Tibial artery (tissue), 4 donors: Measurements from ENCODE around the gene AIF1.

Experiments
- DNase-seq, 2 donors: peaks; one replicate each; pipeline ENCODE4 v3.0.0-alpha.2; 2019
- H3K27ac ChIP-seq, 2 donors: fragments of 200-600 bp; sonication (generic) in 1 of 2; 1 replicate in 1 of 2; 2 replicates in 1 of 2; pipeline ENCODE4 v1.5.1; 2018 to 2019; ENCODE audit warnings: mild to moderate bottlenecking in 1 of 2
- H3K27me3 ChIP-seq, 2 donors: fragments of 200-600 bp; sonication (generic) in 1 of 2; one replicate each; pipeline versions ENCODE4 v1.5.1 to v1.6.0; 2016 to 2019
- H3K36me3 ChIP-seq, 3 donors: fragments of 200-600 bp; sonication (generic) in 2 of 3; one replicate each; pipeline ENCODE4 v1.5.1; 2016 to 2019; ENCODE audit warnings: mild to moderate bottlenecking in 2 of 3
- H3K4me1 ChIP-seq, 4 donors: fragments of 200-600 bp; sonication (generic) in 2 of 4; 1 replicate in 3 of 4; 2 replicates in 1 of 4; pipeline ENCODE4 v1.5.1; 2016 to 2019
- H3K4me3 ChIP-seq, 2 donors: fragments of 200-600 bp; sonication (generic) in 1 of 2; 1 replicate in 1 of 2; 2 replicates in 1 of 2; pipeline ENCODE4 v1.5.1; 2018 to 2019; ENCODE audit warnings: mild to moderate bottlenecking in 2 of 2
- H3K9me3 ChIP-seq, 3 donors: fragments of 200-600 bp; sonication (generic) in 1 of 3; one replicate each; pipeline ENCODE4 v1.5.1; 2016 to 2019
- CTCF ChIP-seq, 2 experiments: fragments of 200-600 bp in 1 of 2; fragments of 450-650 bp in 1 of 2; IDR thresholded peaks; one replicate each; pipeline ENCODE4 v1.5.1; 2017 to 2019; ENCODE audit warnings: antibody characterized with exemption in 2 of 2, mild to moderate bottlenecking in 1 of 2, moderate library complexity in 1 of 2
- intact Hi-C: fragments of 100-400 bp; cut with DNase I; formaldehyde crosslinking; loops from one replicate; pipeline ENCODE4 v1.15.0; 2023; ENCODE audit warnings: low total_unique reads

AIF1 gene

GRCh38 chr6:31627690-31628287 is 12.8 kb downstream of the AIF1 start:
- DNase-seq = no peak
- no peak for TF ChIP-seq CTCF (IDR thresholded peaks at IDR 0.05)
- H3K9me3 ChIP-seq = no peaks in the 10 kb centered on the region
- intact Hi-C loops = no loop called here
- no peak overlapping the region for H3K27ac ChIP-seq
- H3K27me3 ChIP-seq = no peaks in the 10 kb centered on the region
- peaks cover 0 to 4% (median under 1%) of the 10 kb centered on the region in 4 donors for H3K4me1 ChIP-seq
- H3K36me3 ChIP-seq = peaks cover 79 to 96% (median 94%) of the 10 kb centered on the region in 3 donors
- no peak overlapping the region for H3K4me3 ChIP-seq

- H3K27me3 ChIP-seq = no peaks in the 10 kb centered on the region
- TF ChIP-seq CTCF (IDR thresholded peaks at IDR 0.05) = no peak
- DNase-seq = no peak
- intact Hi-C loops = no loop called here
- H3K9me3 ChIP-seq = no peaks in the 10 kb centered on the region
- H3K4me1 ChIP-seq = peaks cover 0 to 3% (median 0%) of the 10 kb centered on the region in 4 donors
- no peak overlapping the region for H3K27ac ChIP-seq
- peaks cover 84 to 100% (median 98%) of the 10 kb centered on the region in 3 donors for H3K36me3 ChIP-seq
- H3K4me3 ChIP-seq = no peak overlapping the region
Observed at GRCh38 chr6:31629014-31629413, 14.0 kb downstream of the AIF1 start.

- intact Hi-C loops = no loop called here
- Histone ChIP-seq H3K9me3 (no peaks in the 10 kb centered on the region), H3K4me3 (no peak overlapping the region), H3K27ac (no peak overlapping the region), H3K4me1 (peaks cover 0 to 3% (median 0%) of the 10 kb centered on the region in 4 donors), H3K36me3 (peaks cover 84 to 100% (median 98%) of the 10 kb centered on the region in 3 donors), H3K27me3 (no peaks in the 10 kb centered on the region)
- TF ChIP-seq CTCF (IDR thresholded peaks at IDR 0.05) = no peak
- DNase-seq = no peak
Observed at GRCh38 chr6:31630177-31630934, 15.3 kb downstream of the AIF1 start.

GRCh38 chr6:31631209-31631608 is 16.2 kb downstream of the AIF1 start:
- H3K27ac ChIP-seq = no peak overlapping the region
- no peak overlapping the region for H3K4me3 ChIP-seq
- no peak for DNase-seq
- peaks cover 84 to 100% (median 98%) of the 10 kb centered on the region in 3 donors for H3K36me3 ChIP-seq
- TF ChIP-seq CTCF (IDR thresholded peaks at IDR 0.05) = no peak
- H3K27me3 ChIP-seq = no peaks in the 10 kb centered on the region
- H3K4me1 ChIP-seq = peaks cover 0 to 3% (median 0%) of the 10 kb centered on the region in 4 donors
- no peaks in the 10 kb centered on the region for H3K9me3 ChIP-seq
- intact Hi-C loops = no loop called here

- intact Hi-C loops = no loop called here
- Histone ChIP-seq H3K9me3 (no peaks in the 10 kb centered on the region), H3K27ac (no peak overlapping the region), H3K4me1 (peaks cover 0 to 3% (median 0%) of the 10 kb centered on the region in 4 donors), H3K4me3 (no peak overlapping the region), H3K36me3 (peaks cover 84 to 100% (median 98%) of the 10 kb centered on the region in 3 donors), H3K27me3 (no peaks in the 10 kb centered on the region)
- TF ChIP-seq CTCF (IDR thresholded peaks at IDR 0.05) = no peak
- DNase-seq = no peak
Observed at GRCh38 chr6:31631681-31632278, 16.7 kb downstream of the AIF1 start.
